HG03378 (cell line): ENCODE data around the gene TADA1.

ENCODE experiments used
- ATAC-seq: cut with Tn5 transposase; IDR thresholded peaks from one replicate; pipeline ENCODE4 v1.9.1; 2021; ENCODE audit warnings: mild to moderate bottlenecking, moderate library complexity; ENCODE audit not compliant: unreplicated experiment

The TADA1 gene, protein sequence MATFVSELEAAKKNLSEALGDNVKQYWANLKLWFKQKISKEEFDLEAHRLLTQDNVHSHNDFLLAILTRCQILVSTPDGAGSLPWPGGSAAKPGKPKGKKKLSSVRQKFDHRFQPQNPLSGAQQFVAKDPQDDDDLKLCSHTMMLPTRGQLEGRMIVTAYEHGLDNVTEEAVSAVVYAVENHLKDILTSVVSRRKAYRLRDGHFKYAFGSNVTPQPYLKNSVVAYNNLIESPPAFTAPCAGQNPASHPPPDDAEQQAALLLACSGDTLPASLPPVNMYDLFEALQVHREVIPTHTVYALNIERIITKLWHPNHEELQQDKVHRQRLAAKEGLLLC

DNA sequence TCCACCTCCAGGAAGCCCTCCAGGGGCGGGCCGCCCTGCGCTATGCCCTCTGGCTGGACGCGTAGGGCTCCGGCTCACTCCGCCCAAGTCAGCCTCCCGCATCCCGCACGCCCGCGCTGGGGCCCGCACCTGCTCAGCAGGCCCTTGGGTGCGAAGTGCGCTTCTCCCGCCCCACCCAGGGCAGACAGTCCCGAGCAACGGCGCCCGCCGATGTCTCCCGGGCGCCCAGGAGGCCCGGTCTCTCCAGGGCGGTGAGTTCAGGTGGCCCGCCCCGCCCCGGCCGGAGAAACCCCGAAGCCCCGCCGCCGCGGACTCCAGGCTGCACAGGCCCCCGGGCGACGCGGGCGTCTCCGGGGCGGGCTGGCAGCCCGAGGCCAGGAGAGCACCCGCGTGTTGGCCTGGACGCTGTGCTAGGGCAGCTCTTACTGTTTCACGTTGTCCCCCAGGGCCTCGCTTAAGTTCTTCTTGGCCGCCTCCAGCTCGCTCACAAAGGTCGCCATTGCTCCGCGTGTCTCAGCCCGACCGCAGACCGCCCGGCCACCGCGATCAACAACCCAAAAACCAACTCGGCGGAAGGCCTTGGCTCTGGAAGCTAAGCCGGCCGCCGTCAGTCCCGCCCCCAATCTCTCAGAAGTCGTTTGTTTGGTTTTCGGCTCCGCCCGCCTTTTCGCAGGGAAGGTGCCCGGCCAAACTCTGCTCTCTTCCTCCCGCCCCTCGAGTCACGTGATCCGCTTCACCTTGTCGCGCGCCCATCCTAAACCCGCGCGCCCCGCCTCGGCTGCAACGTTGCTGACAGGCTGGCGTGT is at the start of gene TADA1:
Gene TADA1, minus strand, starts transcription at position 531 of the 806 bp plus-strand sequence. Its CDS starts 31 bp downstream, at position 500.
- peak; percentile 83 for ATAC-seq

DNA sequence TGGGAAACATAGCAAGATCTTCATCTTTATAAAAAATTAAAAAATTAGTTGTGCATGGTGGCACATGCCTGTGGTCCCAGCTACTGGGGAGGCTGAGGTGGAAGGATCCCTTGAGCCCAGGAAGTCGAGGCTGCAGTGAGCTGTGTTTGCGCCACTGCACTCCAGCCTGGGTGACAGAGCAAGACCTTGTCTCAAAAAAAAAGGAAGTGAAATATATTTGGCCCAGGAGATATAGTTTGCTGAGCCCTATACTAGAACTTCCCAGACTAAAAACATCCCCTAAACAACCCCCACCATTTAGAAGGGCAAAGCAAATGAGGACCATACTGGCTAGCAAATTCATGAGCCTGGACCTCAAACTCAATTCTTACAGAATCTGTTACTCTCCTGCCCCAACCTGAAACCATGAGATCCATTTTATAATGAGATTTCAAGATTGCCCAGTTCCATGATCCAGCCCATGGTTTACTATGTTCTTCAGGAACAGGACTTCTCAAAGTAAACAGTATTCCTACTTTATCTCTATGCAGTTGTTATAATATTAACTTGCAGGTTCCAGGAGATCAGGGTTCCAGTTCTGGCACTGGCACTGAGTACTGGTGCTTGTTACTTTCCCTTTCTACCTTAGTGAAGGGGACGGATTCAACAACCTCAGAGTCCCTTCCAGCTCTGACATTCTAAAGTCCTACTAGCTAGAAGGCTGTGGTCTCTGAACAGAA is 48.9 kb upstream of the TADA1 start:
- peak; percentile 91 for ATAC-seq

GRCh38 chr1:166920561-166921475 is 44.8 kb upstream of the TADA1 start:
- ATAC-seq = no peak

GRCh38 chr1:166918956-166919316 is 42.9 kb upstream of the TADA1 start:
- ATAC-seq = no peak

GRCh38 chr1:166918088-166918955 is 42.3 kb upstream of the TADA1 start:
- no peak for ATAC-seq

GRCh38 chr1:166915941-166916340 is 39.9 kb upstream of the TADA1 start:
- ATAC-seq = no peak

GRCh38 chr1:166915042-166915441 is 39.0 kb upstream of the TADA1 start:
- ATAC-seq = no peak

DNA sequence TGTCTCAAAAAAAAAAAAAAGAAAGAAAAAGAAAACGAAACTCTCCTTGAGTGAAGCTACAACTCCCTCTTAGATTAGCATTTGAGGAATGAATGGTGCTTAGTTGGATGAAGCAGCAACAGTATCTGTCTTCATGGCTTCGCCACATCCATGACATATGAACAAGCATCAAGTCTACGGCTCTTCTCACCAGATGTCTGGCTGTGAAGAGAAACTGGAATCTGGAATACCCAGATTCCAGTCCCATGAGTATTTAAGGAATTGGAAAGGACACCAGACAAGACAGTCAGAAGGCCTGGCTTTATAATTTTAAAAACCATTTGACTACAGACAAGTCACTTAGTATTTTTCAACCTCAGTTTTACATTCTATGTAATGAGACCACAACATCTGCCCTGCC is 38.0 kb upstream of the TADA1 start:
- no peak for ATAC-seq

DNA sequence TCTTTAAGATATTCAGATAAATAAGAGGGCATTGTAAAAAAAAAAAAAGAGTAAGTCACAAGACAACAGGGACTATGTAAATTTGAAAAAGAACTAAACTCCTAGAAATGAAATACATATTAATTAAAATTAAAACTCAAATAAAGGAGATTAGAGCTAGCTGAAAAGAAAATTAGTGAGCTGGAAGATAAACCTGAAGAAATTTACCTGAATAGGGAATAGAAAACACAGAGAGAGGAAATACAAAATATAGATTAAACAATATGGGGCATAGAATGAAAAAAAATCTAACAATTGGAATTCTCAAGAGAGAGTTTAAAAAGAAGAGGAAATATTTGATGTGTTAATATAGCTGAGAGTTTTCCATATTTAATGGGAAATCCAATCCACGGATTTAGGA is 35.6 kb upstream of the TADA1 start:
- no peak for ATAC-seq

- peak; percentile 99 for ATAC-seq
These were observed 34.4 kb upstream of the TADA1 start for GRCh38 chr1:166910396-166910994.

GRCh38 chr1:166908942-166909341 is 32.9 kb upstream of the TADA1 start:
- ATAC-seq = no peak

DNA sequence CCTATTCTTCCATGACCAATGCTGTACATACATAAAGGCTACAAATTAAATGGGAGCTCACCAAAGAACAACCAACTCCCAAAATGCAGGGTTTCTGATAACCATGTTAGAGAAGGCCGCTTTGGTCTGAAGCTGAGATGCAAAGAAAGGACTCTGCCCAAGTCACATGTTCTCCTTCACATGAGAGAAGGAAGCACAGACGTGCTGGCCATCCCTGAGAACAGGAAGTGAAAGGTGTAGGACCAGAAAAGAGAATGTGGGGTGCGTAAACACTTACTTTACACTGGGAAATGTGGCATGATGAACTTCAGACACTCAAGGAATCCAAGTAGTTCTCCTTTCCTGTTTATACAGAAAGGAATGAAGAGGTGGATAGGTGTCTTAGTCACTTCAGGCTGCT is 31.7 kb upstream of the TADA1 start:
- no peak for ATAC-seq

- ATAC-seq = no peak
These were observed 31.0 kb upstream of the TADA1 start for GRCh38 chr1:166907051-166907450.

DNA sequence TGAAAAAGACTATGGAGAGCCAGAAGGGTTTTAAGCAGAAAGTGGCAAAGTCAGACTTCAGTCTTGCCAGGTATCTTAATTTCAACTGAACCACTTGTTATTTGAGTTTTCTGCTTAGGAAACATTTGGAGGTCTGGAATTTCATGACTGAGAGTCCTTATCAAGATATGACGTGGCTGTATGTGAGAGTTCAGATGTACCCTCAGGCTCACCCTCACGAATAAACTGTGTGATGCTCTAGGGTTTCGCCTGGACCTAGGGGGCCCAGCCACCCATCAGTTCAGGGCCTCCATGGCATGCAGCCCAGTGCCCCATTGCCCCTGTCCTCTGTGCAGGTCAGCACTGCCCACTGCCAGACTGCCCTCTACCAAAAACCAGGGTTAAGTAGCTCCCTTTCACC is 30.6 kb upstream of the TADA1 start:
- no peak for ATAC-seq

GRCh38 chr1:166905900-166906299 is 29.8 kb upstream of the TADA1 start:
- ATAC-seq = no peak

DNA sequence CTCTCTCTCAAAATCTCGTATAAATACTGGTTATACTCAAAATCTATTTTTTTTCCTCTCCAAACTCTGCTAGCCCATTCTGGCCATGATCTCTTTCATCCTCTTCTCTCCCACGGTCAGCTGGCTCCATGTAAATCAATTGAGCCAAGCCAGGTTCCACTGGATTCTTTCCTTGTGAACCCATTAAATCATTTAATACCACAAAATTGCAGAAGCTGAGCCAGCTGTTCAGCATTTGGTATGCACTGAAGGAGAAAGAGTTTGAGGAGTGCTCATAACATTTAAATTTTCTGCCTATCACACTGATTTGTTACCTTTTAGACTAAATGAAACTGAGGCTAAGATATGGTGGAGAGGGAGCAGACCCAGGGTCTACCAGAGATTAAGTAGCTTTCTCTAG is 29.1 kb upstream of the TADA1 start:
- ATAC-seq = no peak

DNA sequence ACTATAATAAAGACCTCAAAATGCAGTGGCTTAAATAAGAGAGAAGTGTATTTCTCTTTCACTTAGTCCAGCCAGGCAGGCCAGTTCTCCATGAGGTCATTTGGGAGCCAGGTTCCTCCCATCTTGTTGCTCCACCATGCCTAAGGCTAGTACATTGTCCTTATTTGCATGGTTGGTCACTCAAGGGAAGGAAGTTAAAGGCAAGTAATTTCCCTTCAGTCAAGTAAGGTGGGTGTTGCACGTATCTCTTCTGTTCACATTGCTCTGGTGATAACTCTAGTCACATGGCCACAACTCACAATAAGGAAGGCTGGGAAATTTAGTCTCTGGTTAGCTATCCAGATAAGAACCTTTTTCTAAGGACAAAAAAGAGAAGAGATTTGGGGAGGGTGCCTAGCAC is 27.2 kb upstream of the TADA1 start:
- peak; percentile 57 for ATAC-seq

DNA sequence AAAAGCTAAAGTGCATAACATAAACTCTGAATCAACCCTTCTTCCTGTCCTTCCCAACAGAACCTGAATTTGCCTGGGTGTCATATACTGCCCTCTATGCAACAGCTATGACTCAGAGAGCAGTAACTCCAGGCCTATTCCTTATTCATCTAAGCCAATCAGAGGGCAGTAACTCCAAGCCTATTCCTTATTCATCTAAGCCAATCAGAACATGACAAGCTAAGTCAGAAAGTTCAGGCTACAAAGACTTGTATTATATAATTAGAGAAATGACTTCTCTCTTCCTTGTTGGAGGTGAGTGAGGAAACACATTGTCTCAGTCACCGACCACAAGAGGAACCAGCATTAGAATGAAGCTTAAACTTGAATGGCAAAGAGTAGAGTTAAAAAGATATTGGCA is 26.2 kb upstream of the TADA1 start:
- ATAC-seq = no peak

DNA sequence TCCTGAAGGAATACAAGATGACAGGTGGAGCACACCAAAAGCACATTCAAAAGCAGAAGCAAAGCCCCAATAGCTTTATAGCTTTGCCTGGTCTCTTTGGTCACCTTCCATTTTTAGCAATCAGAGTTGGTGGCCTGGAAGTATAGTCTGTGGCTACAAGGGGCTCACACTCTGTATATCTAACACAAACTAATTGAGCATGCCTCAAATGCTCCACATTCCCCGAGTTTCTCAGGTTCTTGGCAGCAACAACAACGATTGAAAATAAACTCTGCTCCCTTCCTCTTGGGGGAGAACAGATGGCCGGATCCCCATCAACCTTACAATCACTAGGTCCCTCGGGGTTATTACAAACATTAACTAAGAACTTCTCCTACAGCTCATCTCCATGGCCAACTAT is 24.9 kb upstream of the TADA1 start:
- ATAC-seq = no peak
